HEK293 (cell line): Measurements from ENCODE around the gene CHCHD1.

Experiments used
- KLF9 ChIP-seq: fragments of 450-650 bp; formaldehyde crosslinking; IDR thresholded peaks from 2 replicates; pipeline ENCODE4 v1.5.1; 2016; ENCODE audit warnings: missing biosample characterization, missing genetic modification characterization, low read depth
- ZNF184 ChIP-seq: fragments of 450-650 bp; IDR thresholded peaks from 2 replicates; pipeline ENCODE4 v1.5.1; 2018; ENCODE audit warnings: missing biosample characterization, mild to moderate bottlenecking, missing genetic modification characterization
- ZNF202 ChIP-seq: fragments of 450-650 bp; formaldehyde crosslinking; IDR thresholded peaks from 2 replicates; pipeline ENCODE4 v1.5.1; 2016; ENCODE audit warnings: missing biosample characterization, missing genetic modification characterization, borderline replicate concordance
- ZNF324 ChIP-seq: fragments of 450-650 bp; formaldehyde crosslinking; IDR thresholded peaks from 2 replicates; pipeline ENCODE4 v1.5.1; 2016; ENCODE audit warnings: missing biosample characterization, missing genetic modification characterization
- ZNF341 ChIP-seq: fragments of 450-650 bp; formaldehyde crosslinking; IDR thresholded peaks from 2 replicates; pipeline ENCODE4; 2016; ENCODE audit warnings: low read depth, missing biosample characterization, missing genetic modification characterization

DNA sequence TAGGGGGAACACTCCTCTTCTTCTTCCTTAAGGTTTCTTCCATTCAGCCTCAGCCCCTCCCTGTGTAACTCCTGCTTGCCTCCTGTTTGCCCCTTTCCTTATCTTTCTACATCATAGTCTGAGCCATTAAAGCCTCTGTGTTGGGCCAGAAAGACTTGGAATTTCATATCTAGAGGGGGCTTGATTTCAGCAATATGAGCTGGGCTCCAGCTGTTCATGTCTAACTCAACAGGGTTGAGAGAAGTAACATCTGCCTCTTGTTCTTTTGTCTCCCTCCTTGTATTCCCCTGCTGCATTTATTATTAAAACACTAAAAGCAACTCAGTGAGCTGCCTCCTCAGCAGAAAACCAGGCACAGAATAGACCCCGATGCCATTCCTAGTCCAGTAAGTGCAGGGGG lies 20.1 kb upstream of the CHCHD1 start:
- TF ChIP-seq ZNF202 (no peak), ZNF324 (tag by site-specific recombination) (no peak), ZNF184 (no peak), ZNF341 (tag by site-specific recombination) (no peak), KLF9 (no peak)
